H9 (cell line): ENCODE results near the gene IGFBP3. TPM values are rescaled to one million over a fixed set of nuclear protein-coding genes. Genes with fewer than 3 reads are reported as not detected.

Experiments used
- DNase-seq: peaks from one replicate; pipeline ENCODE4 v3.0.0-alpha.2; 2017
- H2AFZ ChIP-seq: one replicate; pipeline ENCODE4 v1.6.1; 2013; ENCODE audit warnings: mild to moderate bottlenecking, low read length, control low read depth, moderate library complexity
- H2AK5ac ChIP-seq: 2 replicates; pipeline ENCODE4 v1.6.1; 2013; ENCODE audit warnings: low read length, control low read depth, mixed read lengths; ENCODE audit not compliant: insufficient read length
- H2BK120ac ChIP-seq: one replicate; pipeline ENCODE4 v1.6.1; 2013; ENCODE audit warnings: low read depth, mild to moderate bottlenecking, low read length, control low read depth, inconsistent platforms; ENCODE audit not compliant: poor library complexity, severe bottlenecking
- H2BK12ac ChIP-seq: 2 replicates; pipeline ENCODE4 v1.6.1; 2013; ENCODE audit warnings: low read length, control low read depth, mixed read lengths, low read depth; ENCODE audit not compliant: insufficient read length
- H2BK15ac ChIP-seq: 2 replicates; pipeline ENCODE4 v1.6.1; 2013; ENCODE audit warnings: low read depth, low read length, control low read depth
- H2BK20ac ChIP-seq: one replicate; pipeline ENCODE4 v1.6.1; 2013; ENCODE audit warnings: low read depth, mild to moderate bottlenecking, low read length, control low read depth, inconsistent platforms; ENCODE audit not compliant: poor library complexity, severe bottlenecking
- H2BK5ac ChIP-seq: 2 replicates; pipeline ENCODE4 v1.6.1; 2013; ENCODE audit warnings: low read length, control low read depth, mixed read lengths; ENCODE audit not compliant: insufficient read length
- H3K14ac ChIP-seq: 2 replicates; pipeline ENCODE4 v1.6.1; 2013; ENCODE audit warnings: low read length, control low read depth; ENCODE audit not compliant: insufficient read depth
- H3K18ac ChIP-seq: 2 replicates; pipeline ENCODE4 v1.6.1; 2013; ENCODE audit warnings: low read depth, mild to moderate bottlenecking, mixed read lengths, low read length, control low read depth; ENCODE audit not compliant: insufficient read length
- H3K23ac ChIP-seq: 2 replicates; pipeline ENCODE4 v1.6.1; 2013; ENCODE audit warnings: low read length, control low read depth, mixed read lengths, low read depth; ENCODE audit not compliant: insufficient read length
- H3K23me2 ChIP-seq: 2 replicates; pipeline ENCODE4 v1.6.1; 2013; ENCODE audit warnings: low read depth, mild to moderate bottlenecking, mixed read lengths, low read length, control low read depth; ENCODE audit not compliant: insufficient read length, poor library complexity, severe bottlenecking
- H3K27ac ChIP-seq: 2 replicates; pipeline ENCODE4 v1.5.1; 2013; ENCODE audit warnings: low read length, control low read depth, mixed read lengths, low read depth; ENCODE audit not compliant: insufficient read length
- H3K27me3 ChIP-seq: 2 replicates; pipeline ENCODE4 v1.6.1; 2013; ENCODE audit warnings: low read length, control low read depth, inconsistent platforms; ENCODE audit not compliant: insufficient read depth
- H3K4ac ChIP-seq: 2 replicates; pipeline ENCODE4 v1.6.1; 2013; ENCODE audit warnings: low read depth, mild to moderate bottlenecking, control low read depth, inconsistent platforms, low read length, moderate library complexity
- H3K4me1 ChIP-seq: 2 replicates; pipeline ENCODE4 v1.6.1; 2013; ENCODE audit warnings: low read length, control low read depth, inconsistent platforms; ENCODE audit not compliant: insufficient read depth
- H3K4me2 ChIP-seq: 2 replicates; pipeline ENCODE4 v1.6.1; 2013; ENCODE audit warnings: low read length, control low read depth, mixed read lengths; ENCODE audit not compliant: insufficient read length, insufficient read depth
- H3K56ac ChIP-seq: 2 replicates; pipeline ENCODE4 v1.6.1; 2013; ENCODE audit warnings: low read depth, mild to moderate bottlenecking, mixed read lengths, low read length, control low read depth; ENCODE audit not compliant: insufficient read length
- H3K79me1 ChIP-seq: 2 replicates; pipeline ENCODE4 v1.6.1; 2013; ENCODE audit warnings: low read depth, mild to moderate bottlenecking, moderate library complexity, low read length, control low read depth, inconsistent platforms; ENCODE audit not compliant: insufficient read depth, poor library complexity, severe bottlenecking
- H3K79me2 ChIP-seq: 2 replicates; pipeline ENCODE4 v1.6.1; 2013; ENCODE audit warnings: low read length, control low read depth, inconsistent platforms; ENCODE audit not compliant: insufficient read depth
- H3K9ac ChIP-seq: 2 replicates; pipeline ENCODE4 v1.6.1; 2013; ENCODE audit warnings: low read length, control low read depth, mixed read lengths; ENCODE audit not compliant: insufficient read length; ENCODE audit errors: extremely low read depth
- H3K9me3 ChIP-seq: one replicate; pipeline ENCODE4 v1.6.1; 2013; ENCODE audit warnings: low read depth, low read length, inconsistent platforms; ENCODE audit not compliant: control insufficient read depth
- H3T11ph ChIP-seq: one replicate; pipeline ENCODE4 v1.6.1; 2013; ENCODE audit warnings: mild to moderate bottlenecking, low read length, control low read depth, inconsistent platforms
- H4K20me1 ChIP-seq: one replicate; pipeline ENCODE4 v1.6.1; 2013; ENCODE audit not compliant: control insufficient read depth, insufficient read length, insufficient read depth
- H4K5ac ChIP-seq: 2 replicates; pipeline ENCODE4 v1.6.1; 2013; ENCODE audit warnings: low read depth, mild to moderate bottlenecking, mixed read lengths, low read length, control low read depth; ENCODE audit not compliant: insufficient read length
- H4K8ac ChIP-seq: replicated peaks from 2 replicates; pipeline ENCODE4 v1.6.1; 2013; ENCODE audit warnings: low read length, control low read depth, mixed read lengths, low read depth; ENCODE audit not compliant: insufficient read length
- H4K91ac ChIP-seq: 2 replicates; pipeline ENCODE4 v1.6.1; 2013; ENCODE audit warnings: low read depth, mild to moderate bottlenecking, moderate library complexity, mixed read lengths, low read length, control low read depth; ENCODE audit not compliant: insufficient read length
- H3K27ac Mint-ChIP-seq, 3 experiments: 2 replicates in 2 of 3; 3 replicates in 1 of 3; pipeline ENCODE4 v1.8.0; 2020 to 2021; ENCODE audit warnings: mixed read lengths in 3 of 3, mild to moderate bottlenecking in 1 of 3, moderate library complexity in 1 of 3
- H3K27me3 Mint-ChIP-seq: 2 replicates; pipeline ENCODE4 v1.8.0; 2021; ENCODE audit warnings: low read depth, mild to moderate bottlenecking, moderate library complexity, mixed read lengths
- H3K36me3 Mint-ChIP-seq, 3 experiments: 2 replicates in 2 of 3; 3 replicates in 1 of 3; pipeline ENCODE4 v1.8.0; 2020 to 2021; ENCODE audit warnings: low read depth in 3 of 3, mixed read lengths in 3 of 3; ENCODE audit not compliant: insufficient read depth in 1 of 3
- H3K4me1 Mint-ChIP-seq, 2 experiments: 2 replicates each; pipeline ENCODE4 v1.8.0; 2020; ENCODE audit warnings: mixed read lengths in 2 of 2
- H3K4me3 Mint-ChIP-seq, 2 experiments: 2 replicates in 1 of 2; 3 replicates in 1 of 2; pipeline ENCODE4 v1.8.0; 2020 to 2021; ENCODE audit warnings: mild to moderate bottlenecking in 2 of 2, mixed read lengths in 2 of 2, moderate library complexity in 1 of 2
- H3K9me3 Mint-ChIP-seq, 2 experiments: 2 replicates in 1 of 2; 3 replicates in 1 of 2; pipeline ENCODE4 v1.8.0; 2020; ENCODE audit warnings: mild to moderate bottlenecking in 2 of 2, mixed read lengths in 2 of 2, moderate library complexity in 1 of 2
- total RNA-seq: library from RNA; stranded (reverse); gene quantifications from 2 replicates; pipeline ENCODE4 v1.2.1, GENCODE V29; 2021
- TF ChIP-seq, protein P1 (sequence below): fragments of 200-600 bp; sonication (generic); conservative IDR thresholded peaks from 3 replicates; pipeline ENCODE4 v1.8.0; 2021; ENCODE audit warnings: antibody characterized with exemption, mild to moderate bottlenecking

IGFBP3 gene
- total RNA-seq, 1 experiment from 2014 or later, result 10.0 TPM

DNA sequence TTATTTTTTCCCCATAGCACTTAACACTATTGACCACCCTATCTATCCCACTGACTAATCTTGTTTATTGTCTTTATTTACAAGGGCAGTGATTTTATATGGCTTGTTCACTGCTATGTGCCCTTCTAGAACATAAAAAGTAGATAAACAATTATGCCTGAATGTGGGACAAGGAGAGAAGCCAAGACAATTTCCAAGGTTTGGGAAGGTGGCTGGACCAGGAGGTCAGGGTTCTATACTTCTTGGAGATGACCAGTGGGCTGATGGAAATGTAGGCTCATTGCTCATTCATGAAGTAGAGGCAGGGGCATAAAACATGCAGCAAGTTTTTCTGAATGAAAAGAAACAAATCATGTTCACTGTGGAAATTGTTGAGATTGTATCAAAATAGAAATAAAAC, 11.5 kb downstream of the IGFBP3 start:
- no peak overlapping the region for H2BK5ac ChIP-seq
- H3K18ac ChIP-seq, result no peak overlapping the region
- H3K36me3 Mint-ChIP-seq, result peaks cover 0 to 7% (median 0%) of the 10 kb centered on the region in 3 experiments; a peak in 2 of 7 replicates
- no peaks in the 10 kb centered on the region for H3K9me3 ChIP-seq
- no peaks in the 10 kb centered on the region for H3K79me2 ChIP-seq
- H3K4me3 Mint-ChIP-seq, result no peak overlapping the region
- H2BK15ac ChIP-seq, result no peak overlapping the region
- H4K20me1 ChIP-seq, result no peaks in the 10 kb centered on the region
- H4K91ac ChIP-seq, result no peak overlapping the region
- H3K27ac ChIP-seq, result no peak overlapping the region
- no peak for DNase-seq
- no peak overlapping the region for H3T11ph ChIP-seq
- no peak overlapping the region for H2AFZ ChIP-seq
- no peak overlapping the region for H3K23ac ChIP-seq
- peaks cover 3% of the 10 kb centered on the region in 2 experiments; a peak in 3 of 4 replicates for H3K4me1 Mint-ChIP-seq
- peaks cover 29% of the 10 kb centered on the region for H3K27me3 Mint-ChIP-seq
- H3K14ac ChIP-seq, result no peak overlapping the region
- H2AK5ac ChIP-seq, result no peak overlapping the region
- H3K9me3 Mint-ChIP-seq, result peaks cover 0 to 2% of the 10 kb centered on the region in 2 experiments; a peak in 1 of 5 replicates
- H3K23me2 ChIP-seq, result no peaks in the 10 kb centered on the region
- no peak overlapping the region for H3K4ac ChIP-seq
- no peaks in the 10 kb centered on the region for H3K79me1 ChIP-seq
- no peaks in the 10 kb centered on the region for H3K27me3 ChIP-seq
- H4K8ac ChIP-seq, result no peak overlapping the region
- H2BK20ac ChIP-seq, result no peak overlapping the region
- no peak overlapping the region for H2BK12ac ChIP-seq
- no peaks in the 10 kb centered on the region for H3K4me1 ChIP-seq
- TF ChIP-seq, protein P1, sequence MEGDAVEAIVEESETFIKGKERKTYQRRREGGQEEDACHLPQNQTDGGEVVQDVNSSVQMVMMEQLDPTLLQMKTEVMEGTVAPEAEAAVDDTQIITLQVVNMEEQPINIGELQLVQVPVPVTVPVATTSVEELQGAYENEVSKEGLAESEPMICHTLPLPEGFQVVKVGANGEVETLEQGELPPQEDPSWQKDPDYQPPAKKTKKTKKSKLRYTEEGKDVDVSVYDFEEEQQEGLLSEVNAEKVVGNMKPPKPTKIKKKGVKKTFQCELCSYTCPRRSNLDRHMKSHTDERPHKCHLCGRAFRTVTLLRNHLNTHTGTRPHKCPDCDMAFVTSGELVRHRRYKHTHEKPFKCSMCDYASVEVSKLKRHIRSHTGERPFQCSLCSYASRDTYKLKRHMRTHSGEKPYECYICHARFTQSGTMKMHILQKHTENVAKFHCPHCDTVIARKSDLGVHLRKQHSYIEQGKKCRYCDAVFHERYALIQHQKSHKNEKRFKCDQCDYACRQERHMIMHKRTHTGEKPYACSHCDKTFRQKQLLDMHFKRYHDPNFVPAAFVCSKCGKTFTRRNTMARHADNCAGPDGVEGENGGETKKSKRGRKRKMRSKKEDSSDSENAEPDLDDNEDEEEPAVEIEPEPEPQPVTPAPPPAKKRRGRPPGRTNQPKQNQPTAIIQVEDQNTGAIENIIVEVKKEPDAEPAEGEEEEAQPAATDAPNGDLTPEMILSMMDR, result no peak
- no peak overlapping the region for H3K4me2 ChIP-seq
- no peak overlapping the region for H3K56ac ChIP-seq
- H3K27ac Mint-ChIP-seq, result no peak overlapping the region
- H2BK120ac ChIP-seq, result no peak overlapping the region
- H3K9ac ChIP-seq, result no peak overlapping the region
- H4K5ac ChIP-seq, result no peak overlapping the region
